ENCODE measurements around the gene ZNF593. TPM values are rescaled to one million over a fixed set of nuclear protein-coding genes. Genes with fewer than 3 reads are reported as not detected.

Gene ZNF593
- total RNA-seq, 1 donor from 2014 or later: 36.2 TPM

- no peak overlapping the region for H3K27ac Mint-ChIP-seq (ENCODE audit: unreplicated experiment)
- no peaks in the 10 kb centered on the region for H3K27me3 Mint-ChIP-seq (ENCODE audit: low read depth)
- H3K36me3 Mint-ChIP-seq (ENCODE audit: low read depth): no peaks in the 10 kb centered on the region
- H3K4me1 Mint-ChIP-seq: no peaks in the 10 kb centered on the region
- no peaks in the 10 kb centered on the region for H3K9me3 Mint-ChIP-seq
- DNase-seq (ENCODE audit: low read depth, low spot score): no peak
- no peak overlapping the region for H3K4me3 Mint-ChIP-seq
- TF ChIP-seq, protein P1, sequence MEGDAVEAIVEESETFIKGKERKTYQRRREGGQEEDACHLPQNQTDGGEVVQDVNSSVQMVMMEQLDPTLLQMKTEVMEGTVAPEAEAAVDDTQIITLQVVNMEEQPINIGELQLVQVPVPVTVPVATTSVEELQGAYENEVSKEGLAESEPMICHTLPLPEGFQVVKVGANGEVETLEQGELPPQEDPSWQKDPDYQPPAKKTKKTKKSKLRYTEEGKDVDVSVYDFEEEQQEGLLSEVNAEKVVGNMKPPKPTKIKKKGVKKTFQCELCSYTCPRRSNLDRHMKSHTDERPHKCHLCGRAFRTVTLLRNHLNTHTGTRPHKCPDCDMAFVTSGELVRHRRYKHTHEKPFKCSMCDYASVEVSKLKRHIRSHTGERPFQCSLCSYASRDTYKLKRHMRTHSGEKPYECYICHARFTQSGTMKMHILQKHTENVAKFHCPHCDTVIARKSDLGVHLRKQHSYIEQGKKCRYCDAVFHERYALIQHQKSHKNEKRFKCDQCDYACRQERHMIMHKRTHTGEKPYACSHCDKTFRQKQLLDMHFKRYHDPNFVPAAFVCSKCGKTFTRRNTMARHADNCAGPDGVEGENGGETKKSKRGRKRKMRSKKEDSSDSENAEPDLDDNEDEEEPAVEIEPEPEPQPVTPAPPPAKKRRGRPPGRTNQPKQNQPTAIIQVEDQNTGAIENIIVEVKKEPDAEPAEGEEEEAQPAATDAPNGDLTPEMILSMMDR (conservative IDR thresholded peaks at IDR 0.05): no peak
These were observed 34.1 kb downstream of the ZNF593 start for GRCh38 chr1:26203642-26204318.

GRCh38 chr1:26210147-26210870 is 40.6 kb downstream of the ZNF593 start:
- Mint-ChIP-seq H3K27me3 (ENCODE audit: low read depth) (no peaks in the 10 kb centered on the region), H3K27ac (ENCODE audit: unreplicated experiment) (no peak overlapping the region), H3K4me3 (no peak overlapping the region), H3K36me3 (ENCODE audit: low read depth) (no peaks in the 10 kb centered on the region), H3K9me3 (no peaks in the 10 kb centered on the region), H3K4me1 (no peaks in the 10 kb centered on the region)
- DNase-seq (ENCODE audit: low read depth, low spot score): no peak
- TF ChIP-seq, protein P1 (conservative IDR thresholded peaks at IDR 0.05): no peak

DNA sequence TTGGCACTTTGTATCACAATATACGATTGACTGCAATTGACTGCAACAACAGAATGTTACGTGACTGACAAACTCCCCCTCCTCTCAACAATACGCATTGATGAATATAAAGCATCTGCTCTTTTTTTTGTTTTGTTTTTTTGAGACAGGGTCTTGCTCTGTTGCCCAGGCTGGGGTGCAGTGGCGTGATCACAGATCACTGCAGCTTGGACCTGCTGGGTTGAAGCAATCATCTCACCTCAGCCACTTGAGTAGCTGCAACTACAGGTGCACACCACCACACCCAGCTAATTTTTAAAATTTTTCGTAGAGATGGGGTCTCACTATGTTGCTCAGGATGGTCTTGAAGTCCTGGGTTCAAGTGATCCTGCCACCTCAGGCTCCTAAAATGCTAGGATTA is 43.0 kb downstream of the ZNF593 start:
- H3K9me3 Mint-ChIP-seq: no peaks in the 10 kb centered on the region
- no peak overlapping the region for H3K27ac Mint-ChIP-seq (ENCODE audit: unreplicated experiment)
- H3K27me3 Mint-ChIP-seq (ENCODE audit: low read depth): no peaks in the 10 kb centered on the region
- no peaks in the 10 kb centered on the region for H3K4me1 Mint-ChIP-seq
- H3K4me3 Mint-ChIP-seq: no peak overlapping the region
- TF ChIP-seq, protein P1 (conservative IDR thresholded peaks at IDR 0.05): no peak
- no peaks in the 10 kb centered on the region for H3K36me3 Mint-ChIP-seq (ENCODE audit: low read depth)
- no peak for DNase-seq (ENCODE audit: low read depth, low spot score)

GRCh38 chr1:26213335-26213905 is 43.7 kb downstream of the ZNF593 start:
- Mint-ChIP-seq H3K4me1 (no peaks in the 10 kb centered on the region), H3K9me3 (no peaks in the 10 kb centered on the region), H3K4me3 (no peak overlapping the region), H3K36me3 (ENCODE audit: low read depth) (no peaks in the 10 kb centered on the region), H3K27me3 (ENCODE audit: low read depth) (no peaks in the 10 kb centered on the region), H3K27ac (ENCODE audit: unreplicated experiment) (no peak overlapping the region)
- TF ChIP-seq, protein P1 (conservative IDR thresholded peaks at IDR 0.05): no peak
- DNase-seq (ENCODE audit: low read depth, low spot score): no peak

- H3K4me3 Mint-ChIP-seq: no peak overlapping the region
- TF ChIP-seq, protein P1 (conservative IDR thresholded peaks at IDR 0.05): no peak
- no peak for DNase-seq (ENCODE audit: low read depth, low spot score)
- H3K4me1 Mint-ChIP-seq: peaks cover 5% of the 10 kb centered on the region
- no peaks in the 10 kb centered on the region for H3K9me3 Mint-ChIP-seq
- H3K27ac Mint-ChIP-seq (ENCODE audit: unreplicated experiment): no peak overlapping the region
- no peaks in the 10 kb centered on the region for H3K27me3 Mint-ChIP-seq (ENCODE audit: low read depth)
- no peaks in the 10 kb centered on the region for H3K36me3 Mint-ChIP-seq (ENCODE audit: low read depth)
These were observed 45.5 kb downstream of the ZNF593 start for GRCh38 chr1:26215246-26215645.

All from neural crest cell (in vitro differentiated cells).